Retinal pigment epithelial cell (primary cell): Measurements from ENCODE around the gene C4BPA.

Experiments
- DNase-seq: peaks from one replicate; pipeline ENCODE4 v3.0.0-alpha.2; 2010; ENCODE audit warnings: low read depth
- H3K4me3 ChIP-seq: 2 replicates; pipeline ENCODE4 v1.5.1; 2011; ENCODE audit warnings: mild to moderate bottlenecking, low read length, control low read depth, moderate library complexity
- CTCF ChIP-seq: conservative IDR thresholded peaks from 2 replicates; pipeline ENCODE4 v1.5.1; 2011; ENCODE audit warnings: low read depth, low read length, control low read depth, inconsistent platforms

C4BPA gene

GRCh38 chr1:207103892-207104373, at the start of gene C4BPA:
Gene C4BPA (plus strand): TSS chr1:207104233. CDS start chr1:207113026, 8,793 bp downstream.
- H3K4me3 ChIP-seq, result no peak within 1 kb of the TSS
- no peak for DNase-seq
- no peak for TF ChIP-seq CTCF

- no peak for TF ChIP-seq CTCF
- no peak for DNase-seq
- no peak overlapping the region for H3K4me3 ChIP-seq
Observed at GRCh38 chr1:207054491-207054890, 49.5 kb upstream of the C4BPA start.

- no peak overlapping the region for H3K4me3 ChIP-seq
- no peak for DNase-seq
- TF ChIP-seq CTCF, result no peak
Observed at GRCh38 chr1:207055386-207056001, 48.5 kb upstream of the C4BPA start.

GRCh38 chr1:207056673-207057072, 47.4 kb upstream of the C4BPA start:
- no peak for DNase-seq
- H3K4me3 ChIP-seq, result no peak overlapping the region
- no peak for TF ChIP-seq CTCF

- no peak overlapping the region for H3K4me3 ChIP-seq
- no peak for TF ChIP-seq CTCF
- no peak for DNase-seq
Observed at GRCh38 chr1:207058252-207058651, 45.8 kb upstream of the C4BPA start.

- H3K4me3 ChIP-seq, result no peak overlapping the region
- no peak for TF ChIP-seq CTCF
- DNase-seq, result no peak
Observed at GRCh38 chr1:207058878-207059867, 44.9 kb upstream of the C4BPA start.
